ENCODE results near the gene RNASEH1. TPM values are rescaled to one million over a fixed set of nuclear protein-coding genes. Genes with fewer than 3 reads are reported as not detected.

Gene RNASEH1
- total RNA-seq, 1 donor: 29.2 TPM

- no peak for DNase-seq (ENCODE audit: low read depth)
- TF ChIP-seq CTCF (IDR thresholded peaks at IDR 0.05; ENCODE audit: insufficient read depth, low read length): no peak
- H3K4me3 ChIP-seq (ENCODE audit: low read depth, low read length): peak overlapping the region; percentile 91
Observed at GRCh38 chr2:3557639-3558204, 411 bp downstream of the RNASEH1 start.

DNA sequence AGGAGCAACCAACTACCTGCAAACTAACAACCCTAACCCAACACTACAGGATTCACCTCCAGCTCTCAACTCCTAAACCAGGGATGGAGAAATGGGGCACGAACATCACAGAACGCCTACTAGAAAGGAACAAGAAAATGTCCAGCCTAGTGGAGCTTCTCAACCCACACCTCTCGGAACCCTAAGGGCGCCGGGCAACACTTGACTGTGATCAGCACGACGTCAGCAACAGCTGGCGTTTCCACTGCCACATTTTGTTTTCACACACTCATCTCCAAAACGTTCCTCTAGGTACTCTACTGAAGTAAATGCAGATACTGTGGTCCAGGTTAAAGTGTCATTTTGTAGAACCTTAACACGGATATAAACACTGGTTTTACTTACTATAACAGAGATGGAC, 4.2 kb downstream of the RNASEH1 start:
- DNase-seq (ENCODE audit: low read depth): no peak
- no peak for TF ChIP-seq CTCF (IDR thresholded peaks at IDR 0.05; ENCODE audit: insufficient read depth, low read length)
- H3K4me3 ChIP-seq (ENCODE audit: low read depth, low read length): no peak overlapping the region

- H3K4me3 ChIP-seq (ENCODE audit: low read depth, low read length): no peak overlapping the region
- no peak for TF ChIP-seq CTCF (IDR thresholded peaks at IDR 0.05; ENCODE audit: insufficient read depth, low read length)
- DNase-seq (ENCODE audit: low read depth): no peak
Observed at GRCh38 chr2:3547915-3548314, 10.2 kb downstream of the RNASEH1 start.

DNA sequence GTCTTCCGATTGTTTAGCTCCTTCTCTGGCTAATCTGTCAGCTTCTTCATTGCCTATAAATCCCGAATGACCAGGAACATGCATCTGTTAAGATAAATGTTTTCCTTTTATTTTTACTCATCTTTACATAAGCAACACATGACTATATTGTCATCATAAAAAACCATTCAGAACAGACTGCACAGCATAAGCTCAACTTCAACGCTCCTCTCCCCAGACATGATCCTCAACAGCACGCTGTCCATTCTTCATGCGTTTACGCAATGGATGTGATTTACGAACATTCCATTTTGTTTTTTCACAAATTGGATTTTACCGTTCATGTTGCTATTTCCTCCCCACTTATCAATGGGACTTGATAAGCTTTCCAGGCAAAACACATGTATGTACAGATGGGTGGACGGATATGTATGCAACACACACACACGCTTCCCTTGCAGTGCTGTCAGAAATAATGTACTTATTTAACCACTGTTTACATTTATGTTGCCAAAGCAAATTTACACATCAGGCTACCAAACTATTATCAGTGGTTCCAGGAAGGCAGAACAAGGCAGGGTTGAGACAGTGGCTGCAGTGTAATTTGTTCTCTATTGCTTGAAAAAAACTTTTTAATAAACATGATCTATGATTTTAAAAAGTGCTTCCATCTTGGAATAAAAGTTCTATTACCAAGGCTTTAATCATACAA, 12.2 kb downstream of the RNASEH1 start:
- DNase-seq (ENCODE audit: low read depth): no peak
- H3K4me3 ChIP-seq (ENCODE audit: low read depth, low read length): no peak overlapping the region
- TF ChIP-seq CTCF (IDR thresholded peaks at IDR 0.05; ENCODE audit: insufficient read depth, low read length): no peak

DNA sequence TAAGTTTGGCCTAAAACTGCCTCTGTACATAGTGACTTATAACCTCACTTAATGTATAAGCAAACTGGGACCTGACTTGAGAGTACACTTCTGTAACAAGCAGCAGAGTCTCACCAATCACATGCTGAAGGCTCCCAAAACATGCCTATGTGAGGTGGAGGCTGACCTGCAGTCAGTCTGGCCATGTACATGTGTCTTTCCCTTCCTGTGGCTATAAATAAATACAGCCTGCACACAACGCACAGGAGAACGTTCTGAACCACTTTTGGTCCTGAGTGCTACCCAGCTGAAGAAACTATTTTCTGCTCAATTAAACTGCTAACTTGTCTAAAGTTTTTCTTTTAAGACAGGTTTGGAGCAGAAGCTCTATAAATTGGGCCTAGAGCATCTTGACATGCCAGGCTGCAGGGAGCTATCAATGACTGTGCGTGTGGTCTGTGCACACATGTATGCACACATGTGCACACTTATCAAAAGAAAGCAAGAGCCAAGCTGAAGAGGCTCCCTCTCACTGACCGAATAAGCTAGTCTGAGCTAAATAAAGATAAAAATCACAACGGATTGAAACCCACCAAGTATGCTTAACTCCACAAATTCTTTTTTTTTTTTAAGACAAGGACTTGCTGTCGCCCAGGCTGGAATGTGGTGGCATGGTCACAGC, 15.0 kb downstream of the RNASEH1 start:
- H3K4me3 ChIP-seq (ENCODE audit: low read depth, low read length): no peak overlapping the region

DNA sequence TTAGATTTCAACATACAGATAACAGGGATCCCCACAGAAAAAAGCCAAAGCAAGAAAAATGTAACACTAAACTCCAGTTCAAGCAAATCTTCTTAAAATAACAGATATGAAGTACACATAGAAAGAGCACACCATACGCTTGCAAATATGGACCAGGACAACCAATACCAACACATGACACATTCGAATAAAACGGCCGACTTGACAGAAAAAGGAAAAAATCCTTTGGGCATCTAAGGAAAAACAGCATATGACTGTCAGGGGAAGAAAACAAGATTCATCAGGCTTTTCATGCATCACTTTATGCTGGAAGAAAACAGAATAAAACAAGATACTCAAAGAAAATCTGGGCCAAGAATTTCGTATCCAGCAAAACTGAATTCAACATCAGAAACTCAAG, 16.0 kb downstream of the RNASEH1 start:
- DNase-seq (ENCODE audit: low read depth): no peak
- H3K4me3 ChIP-seq (ENCODE audit: low read depth, low read length): no peak overlapping the region
- no peak for TF ChIP-seq CTCF (IDR thresholded peaks at IDR 0.05; ENCODE audit: insufficient read depth, low read length)

More for the DNA sequence above, 15.0 kb downstream of the RNASEH1 start:
- no peak for DNase-seq (ENCODE audit: low read depth)
- TF ChIP-seq CTCF (IDR thresholded peaks at IDR 0.05; ENCODE audit: insufficient read depth, low read length): no peak

Measured in fibroblast of the aortic adventitia (primary cell).